Astrocyte (in vitro differentiated cells and primary cell): ENCODE measurements around the gene TCAF1. TPM values are rescaled to one million over a fixed set of nuclear protein-coding genes. Genes with fewer than 3 reads are reported as not detected.
"Not testable (repeated sequence)": the region's sequence is repeated elsewhere in the genome, so short reads cannot be mapped to it uniquely, and the experiment has no call there.

ENCODE experiments used
- DNase-seq: peaks from one replicate; pipeline ENCODE4 v3.0.0-alpha.2; 2010; ENCODE audit warnings: low read depth
- FAIRE-seq: peaks from 2 replicates; lab custom pipeline; 2011; peaks lifted over from hg19 to GRCh38; lab: Jason Lieb, UNC
- H2AFZ ChIP-seq: 2 replicates; pipeline ENCODE4 v1.6.0; 2012; ENCODE audit warnings: low read depth, low read length, inconsistent platforms
- H3K27ac ChIP-seq: 2 replicates; pipeline ENCODE4 v1.5.1; 2011; ENCODE audit warnings: low read depth, low read length, inconsistent platforms
- H3K27me3 ChIP-seq: 2 replicates; pipeline ENCODE4 v1.6.0; 2011; ENCODE audit warnings: low read length, inconsistent platforms; ENCODE audit not compliant: insufficient read depth
- H3K36me3 ChIP-seq: 2 replicates; pipeline ENCODE4 v1.5.1; 2011; ENCODE audit warnings: low read length, inconsistent platforms; ENCODE audit not compliant: insufficient read depth
- H3K4me1 ChIP-seq: 2 replicates; pipeline ENCODE4 v1.5.1; 2011; ENCODE audit warnings: low read length, inconsistent platforms; ENCODE audit not compliant: insufficient read depth
- H3K4me2 ChIP-seq: 2 replicates; pipeline ENCODE4 v1.6.0; 2012; ENCODE audit warnings: low read length, inconsistent platforms
- H3K4me3 ChIP-seq: 2 replicates; pipeline ENCODE4 v1.5.1; 2011; ENCODE audit warnings: low read depth, mild to moderate bottlenecking, low read length, inconsistent platforms; ENCODE audit not compliant: insufficient read depth
- H3K79me2 ChIP-seq: 2 replicates; pipeline ENCODE4 v1.6.0; 2012; ENCODE audit warnings: mild to moderate bottlenecking, low read length, inconsistent platforms; ENCODE audit not compliant: insufficient read depth
- H3K9ac ChIP-seq: 2 replicates; pipeline ENCODE4 v1.6.0; 2012; ENCODE audit warnings: mild to moderate bottlenecking, low read length, inconsistent platforms
- H3K9me3 ChIP-seq: 2 replicates; pipeline ENCODE4 v1.5.1; 2012; ENCODE audit warnings: low read depth, mild to moderate bottlenecking, low read length, inconsistent platforms; ENCODE audit not compliant: insufficient read depth
- H4K20me1 ChIP-seq: 2 replicates; pipeline ENCODE4 v1.6.0; 2012; ENCODE audit warnings: low read length, inconsistent platforms; ENCODE audit not compliant: insufficient read depth
- H3K27ac Mint-ChIP-seq: one replicate; pipeline ENCODE4 v1.8.0; 2021; ENCODE audit warnings: mild to moderate bottlenecking, mixed read lengths; ENCODE audit not compliant: unreplicated experiment
- H3K27me3 Mint-ChIP-seq: one replicate; pipeline ENCODE4 v1.8.0; 2021; ENCODE audit warnings: low read depth, mixed read lengths; ENCODE audit not compliant: unreplicated experiment
- H3K36me3 Mint-ChIP-seq: one replicate; pipeline ENCODE4 v1.8.0; 2021; ENCODE audit warnings: low read depth, mixed read lengths; ENCODE audit not compliant: unreplicated experiment
- H3K4me1 Mint-ChIP-seq: one replicate; pipeline ENCODE4 v1.8.0; 2021; ENCODE audit warnings: low read depth, mixed read lengths; ENCODE audit not compliant: unreplicated experiment
- H3K4me3 Mint-ChIP-seq: one replicate; pipeline ENCODE4 v1.8.0; 2021; ENCODE audit warnings: mild to moderate bottlenecking, moderate library complexity, mixed read lengths; ENCODE audit not compliant: unreplicated experiment
- H3K9me3 Mint-ChIP-seq: one replicate; pipeline ENCODE4 v1.8.0; 2021; ENCODE audit warnings: mild to moderate bottlenecking, mixed read lengths; ENCODE audit not compliant: unreplicated experiment
- CTCF ChIP-seq: IDR thresholded peaks from 2 replicates; pipeline ENCODE4 v1.5.1; 2011; ENCODE audit warnings: low read depth, mild to moderate bottlenecking, inconsistent platforms, low read length, moderate library complexity; ENCODE audit not compliant: insufficient read depth
- EZH2 ChIP-seq: IDR thresholded peaks from 2 replicates; pipeline ENCODE4 v1.6.1; 2012; ENCODE audit warnings: mild to moderate bottlenecking, low read length, inconsistent platforms; ENCODE audit not compliant: insufficient read depth
- total RNA-seq: library from RNA; stranded (reverse); gene quantifications from 2 replicates; pipeline ENCODE4 v1.2.1, GENCODE V29; 2021

TCAF1 gene
- total RNA-seq, 1 donor from 2014 or later, result 90.8 TPM

GRCh38 chr7:143846692-143847091 is 55.3 kb downstream of the TCAF1 start:
- Histone ChIP-seq H3K9me3 (no peaks in the 10 kb centered on the region), H3K27ac (no peak overlapping the region), H2AFZ (no peak overlapping the region), H4K20me1 (no peaks in the 10 kb centered on the region), H3K4me1 (no peaks in the 10 kb centered on the region), H3K4me2 (no peak overlapping the region), H3K79me2 (no peaks in the 10 kb centered on the region), H3K9ac (no peak overlapping the region), H3K4me3 (no peak overlapping the region), H3K27me3 (no peaks in the 10 kb centered on the region), H3K36me3 (no peaks in the 10 kb centered on the region)
- Mint-ChIP-seq H3K27ac (no peak overlapping the region), H3K4me1 (no peaks in the 10 kb centered on the region), H3K4me3 (no peak overlapping the region), H3K27me3 (no peaks in the 10 kb centered on the region), H3K36me3 (no peaks in the 10 kb centered on the region), H3K9me3 (no peaks in the 10 kb centered on the region)
- FAIRE-seq (no peak), DNase-seq (no peak)
- TF ChIP-seq CTCF (no peak), EZH2 (no peak)

GRCh38 chr7:143841696-143842095 is 60.3 kb downstream of the TCAF1 start:
- not testable (repeated sequence) for H3K9ac ChIP-seq, H3K4me1 ChIP-seq, H3K4me3 ChIP-seq, H2AFZ ChIP-seq, H3K4me1 Mint-ChIP-seq, H3K36me3 ChIP-seq, H3K9me3 ChIP-seq, H3K27me3 Mint-ChIP-seq, H3K4me2 ChIP-seq, FAIRE-seq, H3K27ac ChIP-seq, H3K36me3 Mint-ChIP-seq, H3K79me2 ChIP-seq, H4K20me1 ChIP-seq, H3K9me3 Mint-ChIP-seq, H3K4me3 Mint-ChIP-seq, H3K27me3 ChIP-seq, DNase-seq, H3K27ac Mint-ChIP-seq

GRCh38 chr7:143840062-143840461 is 61.9 kb downstream of the TCAF1 start:
- FAIRE-seq, H3K4me1 ChIP-seq: not testable (repeated sequence)

GRCh38 chr7:143837223-143837622 is 64.8 kb downstream of the TCAF1 start:
- not testable (repeated sequence) for H3K4me3 ChIP-seq, H3K27me3 ChIP-seq, H3K9me3 ChIP-seq, H3K27ac ChIP-seq, H4K20me1 ChIP-seq, H3K9ac ChIP-seq, H3K4me3 Mint-ChIP-seq, H3K9me3 Mint-ChIP-seq, DNase-seq, FAIRE-seq, H3K36me3 ChIP-seq, H2AFZ ChIP-seq, H3K79me2 ChIP-seq, H3K4me1 ChIP-seq, H3K27ac Mint-ChIP-seq, H3K4me1 Mint-ChIP-seq, H3K27me3 Mint-ChIP-seq, H3K36me3 Mint-ChIP-seq
- H3K4me2 ChIP-seq, result peak overlapping the region; percentile 46

More at GRCh38 chr7:143840062-143840461, 61.9 kb downstream of the TCAF1 start:
- H3K27me3 Mint-ChIP-seq, H2AFZ ChIP-seq, H3K4me1 Mint-ChIP-seq, H3K36me3 Mint-ChIP-seq, H3K36me3 ChIP-seq, H3K79me2 ChIP-seq, H3K27me3 ChIP-seq, DNase-seq, H3K9ac ChIP-seq, H3K9me3 ChIP-seq, H3K4me2 ChIP-seq, H3K4me3 Mint-ChIP-seq, H3K9me3 Mint-ChIP-seq, H3K27ac ChIP-seq, H4K20me1 ChIP-seq, H3K27ac Mint-ChIP-seq, H3K4me3 ChIP-seq: not testable (repeated sequence)

- FAIRE-seq, H3K27me3 Mint-ChIP-seq, H2AFZ ChIP-seq, H3K27me3 ChIP-seq, H3K4me1 ChIP-seq, H3K36me3 Mint-ChIP-seq, H3K9me3 Mint-ChIP-seq, H3K9me3 ChIP-seq, H3K79me2 ChIP-seq, DNase-seq, H3K27ac Mint-ChIP-seq, H3K36me3 ChIP-seq, H4K20me1 ChIP-seq, H3K4me1 Mint-ChIP-seq: not testable (repeated sequence)
- H3K4me3 Mint-ChIP-seq, result peak overlapping the region; percentile 78
- peak overlapping the region; percentile 50 for H3K4me3 ChIP-seq
- peak overlapping the region; percentile 26 for H3K27ac ChIP-seq
- peak overlapping the region; percentile 60 for H3K9ac ChIP-seq
- peak overlapping the region; percentile 72 for H3K4me2 ChIP-seq
Measured at GRCh38 chr7:143836622-143837021, 65.4 kb downstream of the TCAF1 start.
